Measurements from ENCODE around the gene TSPEAR. TPM values are rescaled to one million over a fixed set of nuclear protein-coding genes. Genes with fewer than 3 reads are reported as not detected.

TSPEAR gene
- total and polyA plus RNA-seq, 2 of the 13 experiments (the other 11 are each of a cell fraction or from before 2014, with no cell fraction given) = 0.07 to 0.32 TPM

DNA sequence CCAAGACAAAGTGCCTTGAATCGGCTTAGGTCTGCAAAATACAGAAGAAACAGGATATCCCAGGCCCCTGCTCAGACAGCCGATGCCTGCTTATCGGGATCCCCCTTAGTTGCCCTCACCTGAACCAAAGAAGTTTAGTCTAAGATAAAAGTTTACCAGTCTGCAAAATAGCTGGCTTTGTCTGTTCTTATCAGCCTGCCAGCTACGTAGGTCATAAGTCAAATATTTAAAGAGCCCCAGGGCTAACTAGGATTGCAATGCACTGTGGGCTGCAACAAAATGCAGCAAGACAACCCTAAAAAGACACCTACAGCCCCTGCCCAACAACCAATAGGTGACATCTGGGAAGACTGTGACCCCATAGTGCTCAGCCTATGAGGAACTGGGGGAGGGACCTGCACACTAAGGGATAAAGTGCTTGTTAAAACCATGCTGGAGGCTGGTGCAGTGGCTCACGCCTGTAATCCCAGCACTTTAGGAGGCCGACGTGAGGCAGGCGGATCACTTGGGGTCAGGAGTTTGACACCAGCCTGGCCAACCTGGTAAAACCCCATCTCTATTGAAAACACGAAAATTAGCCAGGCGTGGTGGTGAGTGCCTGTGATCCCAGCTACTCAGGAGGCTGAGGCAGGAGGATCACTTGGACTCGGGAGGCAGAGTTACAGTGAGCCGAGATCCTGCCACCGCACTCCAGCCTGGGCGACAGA is 228.6 kb downstream of the TSPEAR start (continued):
- TF ChIP-seq, protein P1, sequence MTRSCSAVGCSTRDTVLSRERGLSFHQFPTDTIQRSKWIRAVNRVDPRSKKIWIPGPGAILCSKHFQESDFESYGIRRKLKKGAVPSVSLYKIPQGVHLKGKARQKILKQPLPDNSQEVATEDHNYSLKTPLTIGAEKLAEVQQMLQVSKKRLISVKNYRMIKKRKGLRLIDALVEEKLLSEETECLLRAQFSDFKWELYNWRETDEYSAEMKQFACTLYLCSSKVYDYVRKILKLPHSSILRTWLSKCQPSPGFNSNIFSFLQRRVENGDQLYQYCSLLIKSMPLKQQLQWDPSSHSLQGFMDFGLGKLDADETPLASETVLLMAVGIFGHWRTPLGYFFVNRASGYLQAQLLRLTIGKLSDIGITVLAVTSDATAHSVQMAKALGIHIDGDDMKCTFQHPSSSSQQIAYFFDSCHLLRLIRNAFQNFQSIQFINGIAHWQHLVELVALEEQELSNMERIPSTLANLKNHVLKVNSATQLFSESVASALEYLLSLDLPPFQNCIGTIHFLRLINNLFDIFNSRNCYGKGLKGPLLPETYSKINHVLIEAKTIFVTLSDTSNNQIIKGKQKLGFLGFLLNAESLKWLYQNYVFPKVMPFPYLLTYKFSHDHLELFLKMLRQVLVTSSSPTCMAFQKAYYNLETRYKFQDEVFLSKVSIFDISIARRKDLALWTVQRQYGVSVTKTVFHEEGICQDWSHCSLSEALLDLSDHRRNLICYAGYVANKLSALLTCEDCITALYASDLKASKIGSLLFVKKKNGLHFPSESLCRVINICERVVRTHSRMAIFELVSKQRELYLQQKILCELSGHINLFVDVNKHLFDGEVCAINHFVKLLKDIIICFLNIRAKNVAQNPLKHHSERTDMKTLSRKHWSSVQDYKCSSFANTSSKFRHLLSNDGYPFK (CRISPR knock-in tag; IDR thresholded peaks at IDR 0.05; ENCODE audit: borderline replicate concordance) = peak; percentile 33; the same call in 1 of the 2 replicates
- TF ChIP-seq, protein P2, sequence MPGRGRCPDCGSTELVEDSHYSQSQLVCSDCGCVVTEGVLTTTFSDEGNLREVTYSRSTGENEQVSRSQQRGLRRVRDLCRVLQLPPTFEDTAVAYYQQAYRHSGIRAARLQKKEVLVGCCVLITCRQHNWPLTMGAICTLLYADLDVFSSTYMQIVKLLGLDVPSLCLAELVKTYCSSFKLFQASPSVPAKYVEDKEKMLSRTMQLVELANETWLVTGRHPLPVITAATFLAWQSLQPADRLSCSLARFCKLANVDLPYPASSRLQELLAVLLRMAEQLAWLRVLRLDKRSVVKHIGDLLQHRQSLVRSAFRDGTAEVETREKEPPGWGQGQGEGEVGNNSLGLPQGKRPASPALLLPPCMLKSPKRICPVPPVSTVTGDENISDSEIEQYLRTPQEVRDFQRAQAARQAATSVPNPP (CRISPR knock-in tag; IDR thresholded peaks at IDR 0.05) = no peak
- TF ChIP-seq, protein P3, sequence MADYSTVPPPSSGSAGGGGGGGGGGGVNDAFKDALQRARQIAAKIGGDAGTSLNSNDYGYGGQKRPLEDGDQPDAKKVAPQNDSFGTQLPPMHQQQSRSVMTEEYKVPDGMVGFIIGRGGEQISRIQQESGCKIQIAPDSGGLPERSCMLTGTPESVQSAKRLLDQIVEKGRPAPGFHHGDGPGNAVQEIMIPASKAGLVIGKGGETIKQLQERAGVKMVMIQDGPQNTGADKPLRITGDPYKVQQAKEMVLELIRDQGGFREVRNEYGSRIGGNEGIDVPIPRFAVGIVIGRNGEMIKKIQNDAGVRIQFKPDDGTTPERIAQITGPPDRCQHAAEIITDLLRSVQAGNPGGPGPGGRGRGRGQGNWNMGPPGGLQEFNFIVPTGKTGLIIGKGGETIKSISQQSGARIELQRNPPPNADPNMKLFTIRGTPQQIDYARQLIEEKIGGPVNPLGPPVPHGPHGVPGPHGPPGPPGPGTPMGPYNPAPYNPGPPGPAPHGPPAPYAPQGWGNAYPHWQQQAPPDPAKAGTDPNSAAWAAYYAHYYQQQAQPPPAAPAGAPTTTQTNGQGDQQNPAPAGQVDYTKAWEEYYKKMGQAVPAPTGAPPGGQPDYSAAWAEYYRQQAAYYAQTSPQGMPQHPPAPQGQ (CRISPR knock-in tag; IDR thresholded peaks at IDR 0.05; ENCODE audit: borderline replicate concordance) = no peak
- TF ChIP-seq U2AF2 (IDR thresholded peaks at IDR 0.05; ENCODE audit: low read depth, low read length) (no peak), MXI1 (IDR thresholded peaks at IDR 0.05; ENCODE audit: borderline replicate concordance, low read depth, low read length) (peak; percentile 72; the same call in 1 of the 3 replicates), ZNF326 (CRISPR knock-in tag; IDR thresholded peaks at IDR 0.05; ENCODE audit: borderline replicate concordance) (no peak), MTF2 (CRISPR knock-in tag; IDR thresholded peaks at IDR 0.05; ENCODE audit: borderline replicate concordance) (no peak), ZFP90 (CRISPR knock-in tag; IDR thresholded peaks at IDR 0.05; ENCODE audit: borderline replicate concordance) (0 out of 2 replicates have a peak, but pooled peaks have one; percentile 43), SMAD3 (CRISPR knock-in tag; IDR thresholded peaks at IDR 0.05) (no peak; the same call in 1 of the 2 replicates), ZNF776 (CRISPR knock-in tag; IDR thresholded peaks at IDR 0.05) (no peak), ERF (CRISPR knock-in tag; IDR thresholded peaks at IDR 0.05) (peak; percentile 60), HNRNPUL1 (IDR thresholded peaks at IDR 0.05; ENCODE audit: low read depth, low read length) (no peak), HMGA1 (CRISPR knock-in tag; conservative IDR thresholded peaks at IDR 0.05) (no peak), KAT7 (CRISPR knock-in tag; IDR thresholded peaks at IDR 0.05; ENCODE audit: borderline replicate concordance) (peak; percentile 32; the same call in 1 of the 2 replicates), ZNF792 (CRISPR knock-in tag; IDR thresholded peaks at IDR 0.05) (no peak), CAMTA2 (CRISPR knock-in tag; IDR thresholded peaks at IDR 0.05; ENCODE audit: borderline replicate concordance) (no peak), IKZF1 (IDR thresholded peaks at IDR 0.05) (no peak)
- TF ChIP-seq, protein P4, sequence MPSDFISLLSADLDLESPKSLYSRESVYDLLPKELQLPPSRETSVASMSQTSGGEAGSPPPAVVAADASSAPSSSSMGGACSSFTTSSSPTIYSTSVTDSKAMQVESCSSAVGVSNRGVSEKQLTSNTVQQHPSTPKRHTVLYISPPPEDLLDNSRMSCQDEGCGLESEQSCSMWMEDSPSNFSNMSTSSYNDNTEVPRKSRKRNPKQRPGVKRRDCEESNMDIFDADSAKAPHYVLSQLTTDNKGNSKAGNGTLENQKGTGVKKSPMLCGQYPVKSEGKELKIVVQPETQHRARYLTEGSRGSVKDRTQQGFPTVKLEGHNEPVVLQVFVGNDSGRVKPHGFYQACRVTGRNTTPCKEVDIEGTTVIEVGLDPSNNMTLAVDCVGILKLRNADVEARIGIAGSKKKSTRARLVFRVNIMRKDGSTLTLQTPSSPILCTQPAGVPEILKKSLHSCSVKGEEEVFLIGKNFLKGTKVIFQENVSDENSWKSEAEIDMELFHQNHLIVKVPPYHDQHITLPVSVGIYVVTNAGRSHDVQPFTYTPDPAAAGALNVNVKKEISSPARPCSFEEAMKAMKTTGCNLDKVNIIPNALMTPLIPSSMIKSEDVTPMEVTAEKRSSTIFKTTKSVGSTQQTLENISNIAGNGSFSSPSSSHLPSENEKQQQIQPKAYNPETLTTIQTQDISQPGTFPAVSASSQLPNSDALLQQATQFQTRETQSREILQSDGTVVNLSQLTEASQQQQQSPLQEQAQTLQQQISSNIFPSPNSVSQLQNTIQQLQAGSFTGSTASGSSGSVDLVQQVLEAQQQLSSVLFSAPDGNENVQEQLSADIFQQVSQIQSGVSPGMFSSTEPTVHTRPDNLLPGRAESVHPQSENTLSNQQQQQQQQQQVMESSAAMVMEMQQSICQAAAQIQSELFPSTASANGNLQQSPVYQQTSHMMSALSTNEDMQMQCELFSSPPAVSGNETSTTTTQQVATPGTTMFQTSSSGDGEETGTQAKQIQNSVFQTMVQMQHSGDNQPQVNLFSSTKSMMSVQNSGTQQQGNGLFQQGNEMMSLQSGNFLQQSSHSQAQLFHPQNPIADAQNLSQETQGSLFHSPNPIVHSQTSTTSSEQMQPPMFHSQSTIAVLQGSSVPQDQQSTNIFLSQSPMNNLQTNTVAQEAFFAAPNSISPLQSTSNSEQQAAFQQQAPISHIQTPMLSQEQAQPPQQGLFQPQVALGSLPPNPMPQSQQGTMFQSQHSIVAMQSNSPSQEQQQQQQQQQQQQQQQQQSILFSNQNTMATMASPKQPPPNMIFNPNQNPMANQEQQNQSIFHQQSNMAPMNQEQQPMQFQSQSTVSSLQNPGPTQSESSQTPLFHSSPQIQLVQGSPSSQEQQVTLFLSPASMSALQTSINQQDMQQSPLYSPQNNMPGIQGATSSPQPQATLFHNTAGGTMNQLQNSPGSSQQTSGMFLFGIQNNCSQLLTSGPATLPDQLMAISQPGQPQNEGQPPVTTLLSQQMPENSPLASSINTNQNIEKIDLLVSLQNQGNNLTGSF (CRISPR knock-in tag; IDR thresholded peaks at IDR 0.05) = no peak
